ENCODE results near the gene PTPRB.

GRCh38 chr12:70520847-70521246 is 116.4 kb downstream of the PTPRB start:
- TF ChIP-seq CTCF (IDR thresholded peaks at IDR 0.05): no peak
- TF ChIP-seq POLR2A (IDR thresholded peaks at IDR 0.05): no peak
- TF ChIP-seq POLR2AphosphoS5 (IDR thresholded peaks at IDR 0.05): no peak
